ENCODE results near the gene FAM136A.
"Not testable (repeated sequence)": the region's sequence is repeated elsewhere in the genome, so short reads cannot be mapped to it uniquely, and the experiment has no call there.

Gene FAM136A

DNA sequence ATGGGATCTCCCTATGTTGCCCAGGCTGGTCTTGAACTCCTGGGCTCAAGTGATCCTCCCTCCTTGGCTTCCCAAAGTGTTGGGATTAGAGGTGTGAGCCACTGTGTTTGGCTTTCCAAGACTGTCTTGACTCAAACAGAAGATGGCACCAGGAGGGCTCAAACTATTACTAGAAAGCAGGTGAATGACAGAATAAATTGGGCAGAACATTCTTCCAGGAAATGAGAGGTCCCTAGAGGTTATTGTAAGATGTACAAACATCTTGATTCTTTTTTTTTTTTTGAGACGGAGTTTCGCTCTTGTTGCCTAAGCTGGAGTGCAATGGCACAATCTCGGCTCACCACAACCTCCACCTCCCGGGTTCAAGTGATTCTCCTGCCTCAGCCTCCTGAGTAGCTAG, 4.0 kb downstream of the FAM136A start:
- not testable (repeated sequence) for DNase-seq (ENCODE audit: low spot score)

DNA sequence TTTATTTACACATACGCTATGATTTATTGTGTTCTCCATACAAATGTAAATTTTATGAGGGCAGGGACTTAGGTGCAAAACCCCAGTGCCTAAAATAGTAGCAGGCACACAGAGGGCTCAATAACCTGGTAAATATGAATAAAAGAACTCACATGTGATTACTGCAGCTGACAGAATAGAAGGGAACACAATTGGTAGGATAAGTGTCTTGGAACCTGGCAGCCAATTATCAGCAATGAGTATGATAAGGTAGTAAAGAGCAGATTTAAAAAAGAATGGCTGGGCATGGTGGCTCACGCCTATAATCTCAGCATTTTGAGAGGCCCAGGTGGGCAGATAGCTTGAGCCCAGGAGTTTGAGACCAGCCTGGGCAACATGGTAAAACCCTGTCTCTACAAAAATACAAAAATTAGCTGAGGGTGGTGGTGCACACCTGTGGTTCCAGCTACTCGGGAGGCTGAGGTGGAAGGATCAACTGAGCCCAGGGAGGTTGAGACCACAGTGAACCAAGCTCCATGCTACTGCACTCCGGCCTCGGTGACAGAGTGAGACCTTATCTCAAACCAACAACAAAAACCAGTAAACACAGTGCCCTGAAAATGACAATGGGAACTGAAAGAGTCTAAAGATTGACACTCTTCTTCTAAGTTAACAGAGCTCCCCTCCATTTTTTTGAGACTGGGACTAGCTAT, 18.2 kb downstream of the FAM136A start:
- no peak for DNase-seq (ENCODE audit: low spot score)

DNA sequence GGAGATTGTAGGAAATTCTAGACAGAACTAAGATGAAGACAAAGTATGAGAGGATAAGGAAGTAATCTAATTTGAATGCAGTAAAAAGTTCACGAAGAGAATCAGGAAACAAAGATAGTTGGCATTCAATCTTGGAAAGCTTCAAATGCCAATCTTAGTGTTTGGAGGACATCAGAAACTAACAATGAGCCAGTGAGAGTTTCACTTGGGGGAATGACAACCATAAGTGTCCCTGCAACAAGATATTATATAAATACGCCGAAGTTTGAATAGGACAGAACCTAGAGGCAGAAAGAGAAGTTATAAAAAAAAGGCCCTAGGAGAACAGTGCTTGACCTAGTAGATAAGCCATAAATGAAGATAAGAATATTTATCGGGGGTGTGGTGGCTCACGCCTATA, 19.4 kb downstream of the FAM136A start:
- DNase-seq (ENCODE audit: low spot score) = no peak

DNA sequence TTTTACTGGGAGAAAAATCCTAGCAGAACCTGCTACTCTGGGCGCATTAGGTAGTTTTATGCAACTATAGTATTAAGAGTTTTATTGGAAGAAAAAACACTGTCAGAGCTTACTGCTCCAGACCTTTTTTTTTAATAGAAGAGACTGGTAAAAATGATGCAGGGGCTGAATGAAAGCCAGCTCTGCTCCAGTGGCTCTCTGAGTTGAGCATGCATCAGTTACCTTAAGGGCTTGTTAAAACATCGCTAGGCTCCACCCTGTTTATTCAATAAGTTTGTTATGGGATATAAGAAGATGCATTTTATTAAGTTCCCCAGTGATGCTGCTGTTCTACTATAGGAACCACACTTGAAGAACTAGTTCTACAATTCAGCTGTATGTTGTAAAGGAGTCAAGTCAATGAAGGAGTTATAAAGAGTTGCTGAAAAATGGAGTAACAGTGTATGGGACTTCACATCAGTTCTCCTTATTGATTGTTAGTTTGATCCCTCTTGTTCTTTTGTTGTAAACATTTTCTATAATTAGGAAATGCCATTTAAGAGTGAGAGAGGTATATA, 21.5 kb downstream of the FAM136A start:
- no peak for DNase-seq (ENCODE audit: low spot score)

DNA sequence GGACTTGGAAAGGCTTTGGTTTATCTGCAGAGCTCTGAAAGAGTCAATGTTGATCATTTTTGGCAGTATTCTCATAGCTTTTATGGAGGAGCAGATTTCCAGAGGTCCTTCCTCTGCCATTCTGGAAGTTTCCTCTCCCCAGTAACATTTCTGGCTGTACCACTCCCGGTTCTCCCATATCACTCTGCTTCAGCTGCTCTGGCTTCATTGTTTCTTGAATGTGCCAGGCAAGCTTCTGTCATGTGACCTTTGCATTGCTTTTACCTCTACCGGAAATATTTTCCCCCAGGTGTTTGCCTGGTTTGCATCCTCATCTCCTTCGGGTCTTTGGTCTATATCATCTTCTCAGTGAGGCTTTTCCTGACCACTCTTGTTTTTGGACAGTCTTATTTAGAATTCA, 31.5 kb downstream of the FAM136A start:
- DNase-seq (ENCODE audit: low spot score) = no peak

DNA sequence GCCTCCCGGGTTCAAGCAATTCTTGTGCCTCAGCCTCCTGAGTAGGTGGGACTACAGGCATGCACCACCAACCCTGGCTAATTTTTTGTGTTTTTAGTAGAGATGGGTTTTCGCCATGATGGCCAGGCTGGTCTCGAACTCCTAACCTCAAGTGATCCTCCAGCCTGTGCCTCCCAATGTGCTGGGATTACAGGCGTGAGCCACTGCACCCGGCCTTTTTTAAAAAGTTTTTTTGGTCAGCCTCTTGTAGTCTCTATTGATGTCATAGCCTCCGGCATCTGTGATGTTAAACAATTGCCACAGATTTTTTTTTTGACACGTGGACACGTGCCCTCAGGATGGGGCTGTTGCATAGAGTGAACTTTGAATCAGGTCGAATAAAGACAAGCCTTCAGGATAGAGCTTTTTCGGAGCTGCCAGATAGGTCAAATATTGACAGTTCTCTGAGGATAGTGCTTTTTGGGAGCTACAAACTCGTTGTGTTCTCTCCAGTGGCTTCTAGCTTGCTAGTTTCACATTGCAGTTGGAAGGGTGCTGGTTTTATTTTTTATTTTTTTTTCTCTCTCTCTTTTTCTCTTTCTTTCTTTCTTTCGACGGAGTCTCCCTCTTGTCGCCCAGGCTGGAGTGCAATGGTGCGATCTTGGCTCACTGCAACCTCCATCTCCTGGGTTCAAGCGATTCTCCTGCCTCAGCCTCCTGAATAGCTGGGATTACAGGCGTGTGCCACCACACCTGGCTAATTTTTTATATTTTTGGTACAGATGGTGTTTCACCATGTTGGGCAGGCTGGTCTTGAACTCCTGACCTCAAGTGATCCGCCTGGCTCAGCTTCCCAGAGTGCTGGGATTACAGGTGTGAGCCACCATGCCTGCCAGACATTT, 32.2 kb downstream of the FAM136A start:
- not testable (repeated sequence) for DNase-seq (ENCODE audit: low spot score)

DNA sequence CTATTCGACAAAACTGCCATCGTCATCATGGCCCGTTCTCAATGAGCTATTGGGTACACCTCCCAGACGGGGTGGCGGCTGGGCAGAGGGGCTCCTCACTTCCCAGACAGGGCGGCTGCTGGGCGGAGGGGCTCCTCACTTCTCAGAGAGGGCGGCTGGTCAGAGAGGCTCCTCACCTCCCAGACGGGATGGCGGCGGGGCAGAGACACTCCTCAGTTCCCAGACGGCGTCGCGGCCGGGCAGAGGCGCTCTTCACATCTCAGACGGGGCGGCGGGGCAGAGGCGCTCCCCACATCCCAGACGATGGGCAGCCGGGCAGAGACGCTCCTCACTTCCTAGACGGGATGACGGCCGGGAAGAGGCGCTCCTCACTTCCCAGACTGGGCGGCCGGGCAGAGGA, 34.9 kb downstream of the FAM136A start:
- not testable (repeated sequence) for DNase-seq (ENCODE audit: low spot score)

DNA sequence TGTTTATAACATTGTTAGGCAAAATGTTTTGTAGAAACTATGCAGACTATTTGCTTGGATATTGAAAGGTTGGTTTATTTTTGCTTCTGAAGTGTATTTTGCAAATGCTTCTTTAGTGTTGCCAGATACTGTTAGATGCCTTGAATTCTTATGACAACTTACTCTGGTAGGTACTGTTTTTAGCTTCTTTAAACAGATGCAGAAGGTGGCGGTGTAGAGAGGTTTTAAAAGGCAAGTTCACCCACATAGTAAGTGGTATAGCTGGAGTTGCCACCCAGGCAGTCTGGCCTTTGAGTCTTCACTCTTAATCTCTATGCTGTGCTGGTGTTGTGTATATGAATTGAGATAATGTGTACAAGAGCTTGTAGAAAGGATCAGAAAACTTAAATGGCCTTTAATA, 40.4 kb downstream of the FAM136A start:
- no peak for DNase-seq (ENCODE audit: low spot score)

DNA sequence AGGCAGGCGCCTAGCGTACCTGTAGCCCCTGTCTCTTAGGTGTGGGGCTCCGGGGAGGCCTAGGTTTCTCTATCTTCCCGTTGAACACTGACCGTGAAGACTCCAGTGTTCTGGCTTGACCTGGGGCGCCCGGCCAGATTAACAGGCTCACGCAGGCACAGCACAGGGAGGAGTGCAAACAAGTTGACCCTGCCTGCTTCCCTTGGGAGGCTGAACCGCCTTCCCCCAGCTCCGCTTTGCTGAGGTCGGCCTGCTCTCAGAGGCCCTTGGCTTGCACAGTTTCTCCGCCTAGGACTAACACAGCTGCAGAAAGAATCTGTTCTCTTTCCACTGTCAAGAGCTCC, 43.4 kb downstream of the FAM136A start:
- no peak for DNase-seq (ENCODE audit: low spot score)

DNA sequence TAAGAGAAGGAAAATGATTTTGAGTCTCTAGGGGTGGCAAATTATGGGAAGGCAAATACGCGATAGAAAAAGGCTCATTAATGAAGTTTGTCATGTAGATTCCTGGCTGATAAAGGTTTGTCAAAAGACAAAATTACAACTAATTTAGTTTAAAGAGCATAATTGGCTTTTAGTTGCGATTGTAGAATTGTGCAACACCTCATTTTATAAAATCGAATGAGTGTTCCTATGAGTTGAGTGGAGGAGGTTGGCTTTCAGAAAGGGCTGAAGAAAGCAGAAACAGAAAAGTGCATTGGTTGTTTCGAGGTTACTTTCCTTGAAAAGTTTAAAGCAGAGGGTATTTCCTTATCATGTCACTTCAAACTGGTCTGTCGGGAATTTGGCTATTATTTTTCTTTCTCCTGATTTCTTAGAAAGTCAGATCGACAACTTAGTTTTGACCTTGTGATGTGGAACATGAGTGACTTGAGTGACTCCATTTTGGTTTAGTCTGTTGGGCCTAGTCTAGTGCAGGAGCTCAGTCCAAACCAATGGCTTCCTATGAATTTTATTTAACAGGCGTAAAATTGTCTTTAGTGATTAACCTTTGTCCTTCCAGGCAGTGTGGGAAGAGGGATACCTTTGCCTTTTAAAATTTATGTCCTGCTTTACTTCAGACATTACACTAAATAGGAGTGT, 46.1 kb downstream of the FAM136A start:
- DNase-seq (ENCODE audit: low spot score) = no peak

DNA sequence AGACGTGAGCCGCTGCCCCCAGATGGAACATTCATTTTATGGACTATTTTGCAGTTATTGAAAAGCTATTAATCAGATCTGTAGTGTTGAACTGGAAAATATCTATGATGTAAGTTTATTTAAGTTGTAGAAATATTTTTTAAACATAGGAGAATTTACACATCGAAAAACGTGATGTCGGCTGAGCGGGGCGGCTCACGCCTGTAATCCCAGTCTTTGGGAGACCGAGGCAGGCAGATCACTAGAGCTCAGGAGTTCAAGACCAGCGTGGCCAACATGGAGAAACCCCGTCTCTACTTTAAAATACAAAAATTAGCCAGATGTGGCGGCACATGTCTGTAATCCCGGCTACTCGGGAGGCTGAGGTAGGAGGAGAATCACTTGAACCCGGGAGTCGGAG, 51.4 kb downstream of the FAM136A start:
- DNase-seq (ENCODE audit: low spot score) = no peak

DNA sequence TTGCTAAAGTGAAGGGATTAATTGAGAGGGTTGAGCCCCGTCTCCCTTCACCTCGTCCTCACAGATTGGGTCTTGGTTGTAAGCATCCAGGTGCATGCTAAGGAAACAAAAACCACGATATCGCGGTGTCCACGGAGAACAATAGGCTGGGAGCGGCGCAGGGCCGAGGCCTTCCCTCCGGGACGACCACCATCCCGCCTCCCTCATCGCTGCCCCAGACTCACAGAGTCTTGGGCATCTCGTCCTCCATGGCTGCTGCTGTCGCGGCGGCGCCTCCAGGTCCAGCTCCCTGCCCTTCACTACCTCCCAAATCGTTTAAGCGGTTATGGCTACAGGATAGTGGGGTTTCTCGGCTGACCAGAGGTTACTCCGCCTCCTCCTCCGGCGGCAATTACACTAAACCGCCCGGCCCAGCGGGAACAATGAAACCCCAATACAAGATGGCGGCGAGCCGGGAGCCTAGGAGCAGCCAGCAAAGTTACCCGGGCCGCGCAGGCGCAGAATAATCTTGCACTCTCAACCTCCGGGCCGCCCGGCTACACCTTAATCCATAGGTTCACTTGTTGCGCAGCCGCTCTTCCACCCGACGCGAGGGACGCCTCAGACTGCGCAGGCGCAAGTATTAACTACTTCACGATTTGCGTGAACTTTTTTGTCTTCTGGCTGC, 53.6 kb downstream of the FAM136A start, which contains the start of gene TIA1:
TIA1 (minus strand) TSS at position 448 of the 667 bp plus-strand sequence; CDS start at position 250, 198 bp downstream.
- peak; percentile 98 for DNase-seq (ENCODE audit: low spot score)

DNA sequence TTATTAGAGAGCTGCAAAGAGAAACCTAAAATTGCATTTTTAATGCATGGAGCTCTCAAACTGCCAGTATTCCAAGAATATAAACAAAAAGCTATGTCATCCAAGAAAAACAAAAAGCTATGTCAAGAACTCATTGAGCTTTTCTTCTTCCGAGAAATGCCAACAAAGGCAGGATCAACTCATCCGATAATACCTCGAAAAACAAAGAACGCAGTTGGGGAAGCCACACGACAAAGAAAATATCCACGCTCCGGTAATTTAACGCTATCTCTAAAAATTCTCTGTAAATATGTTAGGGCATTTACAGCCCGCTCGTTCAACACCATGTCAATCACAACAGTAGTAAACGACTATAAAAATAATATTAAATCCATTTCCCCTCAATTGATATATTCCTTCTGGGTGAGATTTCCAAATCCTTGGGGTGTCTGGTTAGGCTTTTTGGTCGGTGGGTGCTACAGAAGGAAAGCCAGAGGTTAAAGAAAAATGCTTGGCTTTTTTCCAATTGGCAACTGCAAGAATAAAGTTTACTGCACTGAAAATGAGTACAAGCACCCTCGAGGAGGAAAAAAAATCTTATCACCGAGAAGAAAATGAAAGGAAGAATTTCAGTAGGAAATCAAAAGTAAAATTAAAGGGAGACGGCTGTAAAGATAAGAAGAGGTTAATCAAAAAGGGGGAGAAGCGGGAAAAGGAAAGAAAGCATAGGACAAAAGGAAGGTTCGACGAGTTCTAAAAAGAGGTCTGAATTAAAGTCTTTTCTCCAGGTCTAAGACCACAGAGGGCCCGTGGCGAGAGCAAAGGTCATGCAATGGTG, 54.3 kb downstream of the FAM136A start:
- no peak for DNase-seq (ENCODE audit: low spot score)

Measured in activated CD4-positive, alpha-beta T cell treated with anti-CD3 and anti-CD28 coated beads, Interleukin-2, Interleukin-4, amounts not matched to agents 100 ng/mL and 50 ng/mL, durations not matched to agents 16 hours and 8 hours (primary cell).